ENCODE data around the gene KCNMA1. TPM values are rescaled to one million over a fixed set of nuclear protein-coding genes. Genes with fewer than 3 reads are reported as not detected.

Gene KCNMA1
- total RNA-seq, 1 donor from 2014 or later: 95.5 TPM

DNA sequence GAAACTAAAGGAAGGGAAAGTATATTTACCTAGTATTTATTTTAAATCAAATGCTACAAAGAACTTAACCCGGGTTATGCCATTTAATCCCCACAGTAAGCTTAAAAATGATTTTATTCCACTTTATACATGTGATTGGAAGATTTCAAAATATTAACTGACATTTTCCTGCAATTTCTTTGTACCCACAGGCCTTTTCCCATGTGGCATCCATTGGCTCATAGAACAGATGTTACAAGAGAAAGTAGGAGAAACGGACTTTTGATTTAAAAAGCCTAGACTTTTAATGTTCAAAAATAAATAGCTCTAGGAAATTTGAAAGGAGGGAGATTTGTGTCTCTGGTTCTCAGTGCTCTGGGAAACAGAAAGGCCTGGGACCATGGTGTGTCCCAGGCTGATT, 807.9 kb downstream of the KCNMA1 start:
- TF ChIP-seq CTCF (IDR thresholded peaks at IDR 0.05): no peak
- Mint-ChIP-seq H3K9me3 (ENCODE audit: unreplicated experiment) (no peaks in the 10 kb centered on the region), H3K27me3 (ENCODE audit: unreplicated experiment) (peaks cover 70% of the 10 kb centered on the region), H3K36me3 (ENCODE audit: unreplicated experiment) (no peaks in the 10 kb centered on the region), H3K27ac (ENCODE audit: unreplicated experiment) (no peak overlapping the region), H3K4me3 (ENCODE audit: unreplicated experiment) (no peak overlapping the region), H3K4me1 (ENCODE audit: unreplicated experiment) (peaks cover 3% of the 10 kb centered on the region)
- DNase-seq (ENCODE audit: extremely low spot score, unreplicated experiment): no peak

All from osteocyte (in vitro differentiated cells).